Measurements from ENCODE around the gene ACTL7B. TPM values are rescaled to one million over a fixed set of nuclear protein-coding genes. Genes with fewer than 3 reads are reported as not detected.

ACTL7B gene
- total RNA-seq, 1 experiment from 2014 or later: not detected

GRCh38 chr9:108836319-108836718 lies 19.5 kb downstream of the ACTL7B start:
- no peak for DNase-seq
- no peaks in the 10 kb centered on the region for H3K36me3 ChIP-seq (ENCODE audit: insufficient read depth, low read length)
- H3K9ac ChIP-seq (ENCODE audit: low read length): no peak overlapping the region
- H3K27me3 ChIP-seq (ENCODE audit: low read length): no peaks in the 10 kb centered on the region
- no peak overlapping the region for H3K27ac ChIP-seq (ENCODE audit: low read length)
- no peaks in the 10 kb centered on the region for H3K9me3 ChIP-seq (ENCODE audit: low read length)
- no peaks in the 10 kb centered on the region for H4K20me1 ChIP-seq (ENCODE audit: insufficient read depth, low read depth, low read length)
- H3K79me2 ChIP-seq (ENCODE audit: low read length): no peaks in the 10 kb centered on the region
- no peaks in the 10 kb centered on the region for H3K4me1 ChIP-seq (ENCODE audit: low read length)
- H3K4me2 ChIP-seq (ENCODE audit: low read depth, low read length, poor library complexity, severe bottlenecking): no peak overlapping the region
- H3K9me2 ChIP-seq (replicated peaks; ENCODE audit: insufficient read depth, low read length): no peaks in the 10 kb centered on the region
- H3K4me3 ChIP-seq (ENCODE audit: low read length): no peak overlapping the region
- H2AFZ ChIP-seq (ENCODE audit: low read length): no peak overlapping the region

- no peaks in the 10 kb centered on the region for H3K9me3 ChIP-seq (ENCODE audit: low read length)
- H3K27me3 ChIP-seq (ENCODE audit: low read length): no peaks in the 10 kb centered on the region
- H3K9me2 ChIP-seq (replicated peaks; ENCODE audit: insufficient read depth, low read length): no peaks in the 10 kb centered on the region
- H3K36me3 ChIP-seq (ENCODE audit: insufficient read depth, low read length): no peaks in the 10 kb centered on the region
- H3K9ac ChIP-seq (ENCODE audit: low read length): no peak overlapping the region
- H2AFZ ChIP-seq (ENCODE audit: low read length): no peak overlapping the region
- no peaks in the 10 kb centered on the region for H4K20me1 ChIP-seq (ENCODE audit: insufficient read depth, low read depth, low read length)
- H3K27ac ChIP-seq (ENCODE audit: low read length): no peak overlapping the region
- H3K79me2 ChIP-seq (ENCODE audit: low read length): no peaks in the 10 kb centered on the region
- no peak overlapping the region for H3K4me2 ChIP-seq (ENCODE audit: low read depth, low read length, poor library complexity, severe bottlenecking)
- no peak for DNase-seq
- no peak overlapping the region for H3K4me3 ChIP-seq (ENCODE audit: low read length)
- H3K4me1 ChIP-seq (ENCODE audit: low read length): no peaks in the 10 kb centered on the region
Measured at GRCh38 chr9:108835831-108836230, 20.0 kb downstream of the ACTL7B start.

GRCh38 chr9:108834959-108835665 lies 20.7 kb downstream of the ACTL7B start:
- Histone ChIP-seq H2AFZ (ENCODE audit: low read length) (no peak overlapping the region), H3K9me3 (ENCODE audit: low read length) (no peaks in the 10 kb centered on the region), H3K27me3 (ENCODE audit: low read length) (no peaks in the 10 kb centered on the region), H3K9me2 (replicated peaks; ENCODE audit: insufficient read depth, low read length) (no peaks in the 10 kb centered on the region), H3K4me2 (ENCODE audit: low read depth, low read length, poor library complexity, severe bottlenecking) (no peak overlapping the region), H3K4me1 (ENCODE audit: low read length) (no peaks in the 10 kb centered on the region), H3K79me2 (ENCODE audit: low read length) (no peaks in the 10 kb centered on the region), H3K4me3 (ENCODE audit: low read length) (no peak overlapping the region), H3K36me3 (ENCODE audit: insufficient read depth, low read length) (no peaks in the 10 kb centered on the region), H4K20me1 (ENCODE audit: insufficient read depth, low read depth, low read length) (no peaks in the 10 kb centered on the region), H3K9ac (ENCODE audit: low read length) (no peak overlapping the region), H3K27ac (ENCODE audit: low read length) (no peak overlapping the region)
- no peak for DNase-seq

- DNase-seq: no peak
- Histone ChIP-seq H3K9me2 (replicated peaks; ENCODE audit: insufficient read depth, low read length) (no peaks in the 10 kb centered on the region), H3K27me3 (ENCODE audit: low read length) (no peaks in the 10 kb centered on the region), H3K79me2 (ENCODE audit: low read length) (no peaks in the 10 kb centered on the region), H3K27ac (ENCODE audit: low read length) (no peak overlapping the region), H3K4me2 (ENCODE audit: low read depth, low read length, poor library complexity, severe bottlenecking) (no peak overlapping the region), H3K4me3 (ENCODE audit: low read length) (no peak overlapping the region), H3K36me3 (ENCODE audit: insufficient read depth, low read length) (no peaks in the 10 kb centered on the region), H3K9ac (ENCODE audit: low read length) (no peak overlapping the region), H3K4me1 (ENCODE audit: low read length) (no peaks in the 10 kb centered on the region), H4K20me1 (ENCODE audit: insufficient read depth, low read depth, low read length) (no peaks in the 10 kb centered on the region), H3K9me3 (ENCODE audit: low read length) (no peaks in the 10 kb centered on the region), H2AFZ (ENCODE audit: low read length) (no peak overlapping the region)
Measured at GRCh38 chr9:108832179-108832500, 23.6 kb downstream of the ACTL7B start.

GRCh38 chr9:108831496-108832178 lies 24.1 kb downstream of the ACTL7B start:
- no peak overlapping the region for H3K27ac ChIP-seq (ENCODE audit: low read length)
- no peaks in the 10 kb centered on the region for H3K9me3 ChIP-seq (ENCODE audit: low read length)
- no peak overlapping the region for H3K9ac ChIP-seq (ENCODE audit: low read length)
- no peak overlapping the region for H3K4me2 ChIP-seq (ENCODE audit: low read depth, low read length, poor library complexity, severe bottlenecking)
- H3K79me2 ChIP-seq (ENCODE audit: low read length): no peaks in the 10 kb centered on the region
- H3K9me2 ChIP-seq (replicated peaks; ENCODE audit: insufficient read depth, low read length): no peaks in the 10 kb centered on the region
- no peaks in the 10 kb centered on the region for H3K4me1 ChIP-seq (ENCODE audit: low read length)
- H3K36me3 ChIP-seq (ENCODE audit: insufficient read depth, low read length): no peaks in the 10 kb centered on the region
- no peaks in the 10 kb centered on the region for H4K20me1 ChIP-seq (ENCODE audit: insufficient read depth, low read depth, low read length)
- no peaks in the 10 kb centered on the region for H3K27me3 ChIP-seq (ENCODE audit: low read length)
- no peak overlapping the region for H3K4me3 ChIP-seq (ENCODE audit: low read length)
- DNase-seq: no peak
- no peak overlapping the region for H2AFZ ChIP-seq (ENCODE audit: low read length)

GRCh38 chr9:108830272-108830671 lies 25.5 kb downstream of the ACTL7B start:
- Histone ChIP-seq H3K9me2 (replicated peaks; ENCODE audit: insufficient read depth, low read length) (no peaks in the 10 kb centered on the region), H2AFZ (ENCODE audit: low read length) (no peak overlapping the region), H3K9ac (ENCODE audit: low read length) (no peak overlapping the region), H3K27ac (ENCODE audit: low read length) (no peak overlapping the region), H3K36me3 (ENCODE audit: insufficient read depth, low read length) (no peaks in the 10 kb centered on the region), H3K4me1 (ENCODE audit: low read length) (no peaks in the 10 kb centered on the region), H4K20me1 (ENCODE audit: insufficient read depth, low read depth, low read length) (no peaks in the 10 kb centered on the region), H3K4me2 (ENCODE audit: low read depth, low read length, poor library complexity, severe bottlenecking) (no peak overlapping the region), H3K27me3 (ENCODE audit: low read length) (no peaks in the 10 kb centered on the region), H3K9me3 (ENCODE audit: low read length) (no peaks in the 10 kb centered on the region), H3K79me2 (ENCODE audit: low read length) (no peaks in the 10 kb centered on the region), H3K4me3 (ENCODE audit: low read length) (no peak overlapping the region)
- no peak for DNase-seq

- no peak overlapping the region for H2AFZ ChIP-seq (ENCODE audit: low read length)
- DNase-seq: no peak
- no peaks in the 10 kb centered on the region for H3K4me1 ChIP-seq (ENCODE audit: low read length)
- no peaks in the 10 kb centered on the region for H3K36me3 ChIP-seq (ENCODE audit: insufficient read depth, low read length)
- H3K9me2 ChIP-seq (replicated peaks; ENCODE audit: insufficient read depth, low read length): no peaks in the 10 kb centered on the region
- H3K4me3 ChIP-seq (ENCODE audit: low read length): no peak overlapping the region
- H3K27ac ChIP-seq (ENCODE audit: low read length): no peak overlapping the region
- no peak overlapping the region for H3K9ac ChIP-seq (ENCODE audit: low read length)
- no peaks in the 10 kb centered on the region for H3K27me3 ChIP-seq (ENCODE audit: low read length)
- no peaks in the 10 kb centered on the region for H3K9me3 ChIP-seq (ENCODE audit: low read length)
- H3K79me2 ChIP-seq (ENCODE audit: low read length): no peaks in the 10 kb centered on the region
- no peak overlapping the region for H3K4me2 ChIP-seq (ENCODE audit: low read depth, low read length, poor library complexity, severe bottlenecking)
- no peaks in the 10 kb centered on the region for H4K20me1 ChIP-seq (ENCODE audit: insufficient read depth, low read depth, low read length)
Measured at GRCh38 chr9:108823829-108824228, 32.0 kb downstream of the ACTL7B start.

- no peak overlapping the region for H2AFZ ChIP-seq (ENCODE audit: low read length)
- DNase-seq: no peak
Measured at GRCh38 chr9:108816037-108816436, 39.7 kb downstream of the ACTL7B start.

More at GRCh38 chr9:108816037-108816436, 39.7 kb downstream of the ACTL7B start:
- Histone ChIP-seq H3K4me2 (ENCODE audit: low read depth, low read length, poor library complexity, severe bottlenecking) (no peak overlapping the region), H3K4me3 (ENCODE audit: low read length) (no peak overlapping the region), H3K27ac (ENCODE audit: low read length) (no peak overlapping the region), H3K9me2 (replicated peaks; ENCODE audit: insufficient read depth, low read length) (no peaks in the 10 kb centered on the region), H4K20me1 (ENCODE audit: insufficient read depth, low read depth, low read length) (no peaks in the 10 kb centered on the region), H3K4me1 (ENCODE audit: low read length) (no peaks in the 10 kb centered on the region), H3K27me3 (ENCODE audit: low read length) (no peaks in the 10 kb centered on the region), H3K79me2 (ENCODE audit: low read length) (no peaks in the 10 kb centered on the region), H3K36me3 (ENCODE audit: insufficient read depth, low read length) (no peaks in the 10 kb centered on the region), H3K9me3 (ENCODE audit: low read length) (no peaks in the 10 kb centered on the region), H3K9ac (ENCODE audit: low read length) (no peak overlapping the region)

All from Karpas-422 (cell line).